Activated T-cell treated with anti-CD3 and anti-CD28 coated beads for 24 hours (primary cell): ENCODE results near the gene CCDC148.
"Not testable (repeated sequence)": the region's sequence is repeated elsewhere in the genome, so short reads cannot be mapped to it uniquely, and the experiment has no call there.

ENCODE experiments used
- DNase-seq: peaks from one replicate; pipeline ENCODE4 v3.0.0-alpha.2; 2020; ENCODE audit warnings: low read depth

The CCDC148 gene

GRCh38 chr2:158481116-158481515 is 24.6 kb upstream of the CCDC148 start:
- DNase-seq = no peak

GRCh38 chr2:158478816-158479215 is 22.3 kb upstream of the CCDC148 start:
- DNase-seq = no peak

GRCh38 chr2:158478237-158478636 is 21.7 kb upstream of the CCDC148 start:
- no peak for DNase-seq

- no peak for DNase-seq
Measured at GRCh38 chr2:158477202-158477601, 20.6 kb upstream of the CCDC148 start.

- DNase-seq = not testable (repeated sequence)
Measured at GRCh38 chr2:158474526-158475011, 18.0 kb upstream of the CCDC148 start.

GRCh38 chr2:158473719-158474392 is 17.3 kb upstream of the CCDC148 start:
- DNase-seq = no peak

GRCh38 chr2:158473300-158473699 is 16.7 kb upstream of the CCDC148 start:
- DNase-seq = not testable (repeated sequence)

GRCh38 chr2:158472829-158473228 is 16.3 kb upstream of the CCDC148 start:
- not testable (repeated sequence) for DNase-seq

GRCh38 chr2:158467248-158467647 is 10.7 kb upstream of the CCDC148 start:
- no peak for DNase-seq

GRCh38 chr2:158464426-158465281 is 8.1 kb upstream of the CCDC148 start:
- no peak for DNase-seq

GRCh38 chr2:158463496-158464095 is 7.0 kb upstream of the CCDC148 start:
- no peak for DNase-seq

GRCh38 chr2:158460632-158461297 is 4.2 kb upstream of the CCDC148 start:
- no peak for DNase-seq

- no peak for DNase-seq
Measured at GRCh38 chr2:158459161-158460003, 2.8 kb upstream of the CCDC148 start.

GRCh38 chr2:158458617-158458920 is 2.0 kb upstream of the CCDC148 start:
- DNase-seq = no peak

GRCh38 chr2:158457826-158458616 is 1.5 kb upstream of the CCDC148 start:
- peak; percentile 36 for DNase-seq

GRCh38 chr2:158457092-158457825 is 706 bp upstream of the CCDC148 start:
- peak; percentile 28 for DNase-seq

GRCh38 chr2:158443606-158444005 is 12.9 kb downstream of the CCDC148 start:
- DNase-seq = no peak

GRCh38 chr2:158439062-158439461 is 17.5 kb downstream of the CCDC148 start:
- not testable (repeated sequence) for DNase-seq

GRCh38 chr2:158433716-158434115 is 22.8 kb downstream of the CCDC148 start:
- not testable (repeated sequence) for DNase-seq

GRCh38 chr2:158432117-158432516 is 24.4 kb downstream of the CCDC148 start:
- no peak for DNase-seq
